ENCODE measurements around the gene PCID2. TPM values are rescaled to one million over a fixed set of nuclear protein-coding genes. Genes with fewer than 3 reads are reported as not detected.

The PCID2 gene
- total and polyA plus RNA-seq, 2 donors (not counting 1 experiment from before 2014, with no cell fraction given), result 52.2 to 61.1 TPM

DNA sequence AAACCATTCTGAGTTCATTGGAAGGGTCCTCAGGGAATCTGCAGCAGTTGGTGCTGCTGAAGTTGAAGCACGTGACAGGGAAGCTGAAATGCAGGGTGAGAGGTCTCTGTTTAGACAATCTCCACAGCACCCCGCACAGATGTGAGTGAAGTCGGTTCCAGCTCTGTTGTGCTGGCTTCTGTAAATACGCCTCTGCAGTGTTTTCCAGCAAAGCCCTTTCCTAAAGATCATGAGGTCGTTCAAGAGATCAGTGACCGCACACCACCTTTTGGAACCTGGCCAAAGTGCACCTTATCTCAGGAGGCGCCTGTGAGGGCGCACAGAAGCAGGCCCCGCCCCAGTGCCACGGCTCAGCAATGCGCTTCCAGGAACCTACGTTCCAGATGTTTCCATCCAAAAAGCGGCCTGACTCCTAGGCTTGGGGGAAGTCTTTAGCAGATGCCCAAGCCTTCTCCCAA lies 11.7 kb upstream of the PCID2 start:
- intact Hi-C loops (cut with micrococcal nuclease), result no loop called here
- Mint-ChIP-seq H3K4me1 (peaks cover 5% of the 10 kb centered on the region), H3K9me3 (ENCODE audit: insufficient read depth) (no peaks in the 10 kb centered on the region), H3K27me3 (no peaks in the 10 kb centered on the region), H3K27ac (no peak overlapping the region), H3K4me3 (no peak overlapping the region)
- Histone ChIP-seq H3K27me3 (replicated peaks in 1 of 4; ENCODE audit: control extremely low read depth in 1 of 4, control insufficient read depth in 3 of 4, insufficient read depth in 4 of 4, low read length in 3 of 4) (no peaks in the 10 kb centered on the region), H3K4me2 (replicated peaks; ENCODE audit: low read depth, low read length, poor library complexity, severe bottlenecking) (no peak overlapping the region), H2AFZ (ENCODE audit: insufficient read depth, low read depth, low read length, poor library complexity, severe bottlenecking) (no peak overlapping the region), H3K36me3 (replicated peaks in 1 of 2; ENCODE audit: control extremely low read depth in 1 of 2, control insufficient read depth in 1 of 2, extremely low read depth in 1 of 2, insufficient read depth in 2 of 2, low read length in 1 of 2) (peaks cover 0 to 49% of the 10 kb centered on the region in 2 experiments), H3K9ac (ENCODE audit: low read length) (no peak overlapping the region), H3K79me2 (ENCODE audit: control insufficient read depth, insufficient read depth, low read length) (peaks cover 86% of the 10 kb centered on the region), H3K4me3 (ENCODE audit: control extremely low read depth in 1 of 5, extremely low read depth in 1 of 5, insufficient read depth in 1 of 5, low read depth in 2 of 5, low read length in 4 of 5) (no peak overlapping the region), H3K4me1 (ENCODE audit: control insufficient read depth in 2 of 2, insufficient read depth in 2 of 2, low read length in 2 of 2) (peaks cover 0 to 4% of the 10 kb centered on the region in 2 donors), H3K9me3 (ENCODE audit: control extremely low read depth in 1 of 3, control insufficient read depth in 2 of 3, insufficient read depth in 1 of 3, low read length in 2 of 3) (no peaks in the 10 kb centered on the region), H4K20me1 (ENCODE audit: control insufficient read depth, insufficient read depth, low read length, poor library complexity, severe bottlenecking) (peaks cover 85% of the 10 kb centered on the region), H3K27ac (ENCODE audit: low read length in 2 of 2) (no peak overlapping the region)
- ChIA-PET CTCF (no interaction called here), POLR2A (no interaction called here)
- no peak for DNase-seq
- 98% methylated on average over 13 of the region's 13 CpGs for WGBS (ENCODE audit: insufficient coverage)
- TF ChIP-seq, protein P1, sequence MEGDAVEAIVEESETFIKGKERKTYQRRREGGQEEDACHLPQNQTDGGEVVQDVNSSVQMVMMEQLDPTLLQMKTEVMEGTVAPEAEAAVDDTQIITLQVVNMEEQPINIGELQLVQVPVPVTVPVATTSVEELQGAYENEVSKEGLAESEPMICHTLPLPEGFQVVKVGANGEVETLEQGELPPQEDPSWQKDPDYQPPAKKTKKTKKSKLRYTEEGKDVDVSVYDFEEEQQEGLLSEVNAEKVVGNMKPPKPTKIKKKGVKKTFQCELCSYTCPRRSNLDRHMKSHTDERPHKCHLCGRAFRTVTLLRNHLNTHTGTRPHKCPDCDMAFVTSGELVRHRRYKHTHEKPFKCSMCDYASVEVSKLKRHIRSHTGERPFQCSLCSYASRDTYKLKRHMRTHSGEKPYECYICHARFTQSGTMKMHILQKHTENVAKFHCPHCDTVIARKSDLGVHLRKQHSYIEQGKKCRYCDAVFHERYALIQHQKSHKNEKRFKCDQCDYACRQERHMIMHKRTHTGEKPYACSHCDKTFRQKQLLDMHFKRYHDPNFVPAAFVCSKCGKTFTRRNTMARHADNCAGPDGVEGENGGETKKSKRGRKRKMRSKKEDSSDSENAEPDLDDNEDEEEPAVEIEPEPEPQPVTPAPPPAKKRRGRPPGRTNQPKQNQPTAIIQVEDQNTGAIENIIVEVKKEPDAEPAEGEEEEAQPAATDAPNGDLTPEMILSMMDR (IDR thresholded peaks at IDR 0.05), result no peak
- no peak for TF ChIP-seq EZH2 (IDR thresholded peaks at IDR 0.05; ENCODE audit: borderline replicate concordance, insufficient read depth, low read depth, low read length, poor library complexity, severe bottlenecking)
- no peak for ATAC-seq (ENCODE audit: low read depth)

DNA sequence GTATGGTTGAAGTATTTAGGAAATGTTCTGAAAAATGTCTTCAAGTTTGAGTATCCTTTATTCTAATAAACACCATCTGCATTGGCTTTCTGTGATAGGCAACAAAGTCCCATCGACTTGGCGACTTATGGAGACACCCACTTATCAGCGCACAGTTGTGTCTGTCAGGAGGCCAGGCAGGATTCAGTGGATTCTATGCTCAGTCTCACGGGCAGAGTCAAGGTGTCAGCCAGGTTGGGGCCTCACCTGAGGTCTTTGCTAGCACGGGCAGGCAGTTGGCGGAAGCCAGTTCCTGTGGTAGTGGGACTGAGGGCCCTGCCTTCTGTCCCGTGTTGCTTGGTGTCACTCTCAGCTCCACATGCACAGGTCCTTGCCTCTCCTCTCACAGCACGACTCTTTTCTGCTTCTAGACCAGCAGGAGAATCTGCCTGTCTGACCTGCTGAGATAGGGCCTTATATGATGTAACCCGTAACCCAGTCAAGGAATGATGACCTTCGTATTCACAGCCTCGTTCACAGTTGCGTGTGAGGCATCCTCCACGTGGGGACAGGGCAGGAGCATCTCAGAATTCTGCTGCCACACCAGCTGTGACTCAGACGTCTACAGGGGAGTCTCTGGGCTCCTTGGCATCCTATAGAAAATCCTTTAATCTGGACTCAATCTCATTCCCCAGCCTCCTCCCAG lies 10.9 kb upstream of the PCID2 start:
- peaks cover 89% of the 10 kb centered on the region for H3K79me2 ChIP-seq (ENCODE audit: control insufficient read depth, insufficient read depth, low read length)
- no peak overlapping the region for H3K4me3 Mint-ChIP-seq
- peaks cover 86% of the 10 kb centered on the region for H4K20me1 ChIP-seq (ENCODE audit: control insufficient read depth, insufficient read depth, low read length, poor library complexity, severe bottlenecking)
- no peaks in the 10 kb centered on the region for H3K27me3 Mint-ChIP-seq
- H3K4me1 Mint-ChIP-seq, result peaks cover 5% of the 10 kb centered on the region
- no peak overlapping the region for H3K4me3 ChIP-seq (ENCODE audit: control extremely low read depth in 1 of 5, extremely low read depth in 1 of 5, insufficient read depth in 1 of 5, low read depth in 2 of 5, low read length in 4 of 5)
- TF ChIP-seq, protein P1 (IDR thresholded peaks at IDR 0.05), result no peak
- no peak for TF ChIP-seq EZH2 (IDR thresholded peaks at IDR 0.05; ENCODE audit: borderline replicate concordance, insufficient read depth, low read depth, low read length, poor library complexity, severe bottlenecking)
- H3K27ac ChIP-seq (ENCODE audit: low read length in 2 of 2), result no peak overlapping the region
- no peak for DNase-seq
- H3K9ac ChIP-seq (ENCODE audit: low read length), result no peak overlapping the region
- H3K36me3 ChIP-seq (replicated peaks in 1 of 2; ENCODE audit: control extremely low read depth in 1 of 2, control insufficient read depth in 1 of 2, extremely low read depth in 1 of 2, insufficient read depth in 2 of 2, low read length in 1 of 2), result peaks cover 0 to 45% of the 10 kb centered on the region in 2 experiments
- POLR2A ChIA-PET, result no interaction called here
- peaks cover 0 to 5% of the 10 kb centered on the region in 2 donors for H3K4me1 ChIP-seq (ENCODE audit: control insufficient read depth in 2 of 2, insufficient read depth in 2 of 2, low read length in 2 of 2)
- 97% methylated on average over 12 of the region's 14 CpGs for WGBS (ENCODE audit: insufficient coverage)
- CTCF ChIA-PET, result no interaction called here
- no peaks in the 10 kb centered on the region for H3K9me3 ChIP-seq (ENCODE audit: control extremely low read depth in 1 of 3, control insufficient read depth in 2 of 3, insufficient read depth in 1 of 3, low read length in 2 of 3)
- H3K9me3 Mint-ChIP-seq (ENCODE audit: insufficient read depth), result no peaks in the 10 kb centered on the region
- ATAC-seq (ENCODE audit: low read depth), result no peak
- no peak overlapping the region for H2AFZ ChIP-seq (ENCODE audit: insufficient read depth, low read depth, low read length, poor library complexity, severe bottlenecking)
- intact Hi-C loops (cut with micrococcal nuclease), result no loop called here
- no peak overlapping the region for H3K27ac Mint-ChIP-seq
- no peaks in the 10 kb centered on the region for H3K27me3 ChIP-seq (replicated peaks in 1 of 4; ENCODE audit: control extremely low read depth in 1 of 4, control insufficient read depth in 3 of 4, insufficient read depth in 4 of 4, low read length in 3 of 4)
- no peak overlapping the region for H3K4me2 ChIP-seq (replicated peaks; ENCODE audit: low read depth, low read length, poor library complexity, severe bottlenecking)
